HepG2 (cell line): ENCODE measurements around the gene MYD88. TPM values are rescaled to one million over a fixed set of nuclear protein-coding genes. Genes with fewer than 3 reads are reported as not detected.
A peak's percentile ranks its signal among the peaks of the same experiment; 100 is the strongest.

Experiments used
- AGO2 ChIP-seq: fragments of 200-400 bp; formaldehyde crosslinking; optimal IDR thresholded peaks from 2 replicates; pipeline ENCODE3; 2017; ENCODE audit warnings: mild to moderate bottlenecking, low read depth, low read length, moderate library complexity
- CREM ChIP-seq, 2 experiments: sonication (generic) in 1 of 2; formaldehyde crosslinking in 1 of 2; IDR thresholded peaks; 2 replicates each; pipeline versions ENCODE4 v1.4.0 to v1.6.1; 2016 to 2020; ENCODE audit warnings: antibody characterized with exemption in 1 of 2, mild to moderate bottlenecking in 1 of 2, missing genetic modification reagents in 1 of 2
- ERF ChIP-seq: IDR thresholded peaks from 2 replicates; pipeline ENCODE4 v1.6.1; 2018; ENCODE audit warnings: missing biosample characterization, missing genetic modification reagents
- KLF12 ChIP-seq: sonication (generic); formaldehyde crosslinking; IDR thresholded peaks from 2 replicates; pipeline ENCODE4 v1.4.0; 2020; ENCODE audit warnings: missing genetic modification reagents, borderline replicate concordance
- MAZ ChIP-seq, 2 experiments: sonication (generic) in 1 of 2; formaldehyde crosslinking in 1 of 2; IDR thresholded peaks; 2 replicates each; pipeline versions ENCODE4 v1.5.0 to v1.6.1; 2012 to 2020; ENCODE audit warnings: low read depth in 2 of 2, mild to moderate bottlenecking in 2 of 2, borderline replicate concordance in 1 of 2, improper control_type of control experiment in 1 of 2, low read length in 1 of 2, missing genetic modification reagents in 1 of 2, moderate library complexity in 1 of 2
- NFE2 ChIP-seq: sonication (generic); formaldehyde crosslinking; IDR thresholded peaks from 2 replicates; pipeline ENCODE4 v1.4.0; 2020; ENCODE audit warnings: missing genetic modification reagents
- RBM39 ChIP-seq: fragments of 200-400 bp; formaldehyde crosslinking; IDR thresholded peaks from one replicate; pipeline ENCODE4 v1.6.1; 2018; ENCODE audit warnings: antibody characterized with exemption, mild to moderate bottlenecking, low read depth, low read length; ENCODE audit not compliant: poor library complexity, severe bottlenecking
- SP4 ChIP-seq: sonication (generic); formaldehyde crosslinking; IDR thresholded peaks from 2 replicates; pipeline ENCODE4 v1.8.1; 2023; ENCODE audit warnings: mild to moderate bottlenecking, missing genetic modification reagents
- SP5 ChIP-seq: IDR thresholded peaks from 2 replicates; pipeline ENCODE4 v1.6.1; 2016; ENCODE audit warnings: low read depth, borderline replicate concordance
- TBX2 ChIP-seq: sonication (generic); formaldehyde crosslinking; IDR thresholded peaks from 2 replicates; pipeline ENCODE4 v1.5.0; 2020; ENCODE audit warnings: missing genetic modification reagents, mild to moderate bottlenecking, borderline replicate concordance
- TEAD2 ChIP-seq: sonication (generic); formaldehyde crosslinking; IDR thresholded peaks from 2 replicates; pipeline ENCODE4 v1.9.0; 2021; ENCODE audit warnings: missing genetic modification reagents
- ZNF180 ChIP-seq: sonication (generic); formaldehyde crosslinking; IDR thresholded peaks from 2 replicates; pipeline ENCODE4 v1.4.0; 2020; ENCODE audit warnings: low read depth, missing genetic modification reagents, borderline replicate concordance
- ZNF558 ChIP-seq: sonication (generic); formaldehyde crosslinking; IDR thresholded peaks from 2 replicates; pipeline ENCODE4 v1.9.0; 2022; ENCODE audit warnings: mild to moderate bottlenecking, missing genetic modification reagents, borderline replicate concordance
- ZNF816 ChIP-seq: sonication (generic); formaldehyde crosslinking; IDR thresholded peaks from 2 replicates; pipeline ENCODE4 v1.8.0; 2022; ENCODE audit warnings: missing genetic modification reagents, mild to moderate bottlenecking, borderline replicate concordance
- ZSCAN21 ChIP-seq: sonication (generic); formaldehyde crosslinking; IDR thresholded peaks from 2 replicates; pipeline ENCODE4 v1.8.0; 2022; ENCODE audit warnings: mild to moderate bottlenecking, missing genetic modification reagents, moderate library complexity, borderline replicate concordance
- polyA plus RNA-seq, 8 experiments: library from polyadenylated mRNA; depleted of rRNA in 3 of 8; stranded (reverse) in 7 of 8; unstranded in 1 of 8; fragments of >200 nt; fragmentation: Illumina TruSeq in 4 of 8; extraction: Trizol in 4 of 8; gene quantifications; 2 replicates each; pipeline versions ENCODE4 v1.2.1 to v1.2.3, GENCODE V29; 2011 to 2016; ENCODE audit warnings: low read depth in 4 of 8, missing spikeins in 1 of 8, mixed read lengths in 1 of 8; ENCODE audit not compliant: insufficient read depth in 1 of 8
- total RNA-seq, 5 experiments: library from RNA; depleted of rRNA; stranded (reverse); fragments of >200 nt; fragmentation: Illumina TruSeq; extraction: Trizol; gene quantifications; 2 replicates each; pipeline ENCODE4 v1.2.3, GENCODE V29; 2016; ENCODE audit warnings: low read depth in 1 of 5
- TF ChIP-seq, protein P1 (sequence below): sonication (generic); formaldehyde crosslinking; IDR thresholded peaks from 2 replicates; pipeline ENCODE4 v1.4.0; 2020; ENCODE audit warnings: missing genetic modification reagents, borderline replicate concordance
- TF ChIP-seq, protein P2 (sequence below): sonication (generic); formaldehyde crosslinking; IDR thresholded peaks from 2 replicates; pipeline ENCODE4 v1.4.0; 2020; ENCODE audit warnings: missing genetic modification reagents
- TF ChIP-seq, protein P3 (sequence below): IDR thresholded peaks from 2 replicates; pipeline ENCODE4 v1.6.1; 2016; ENCODE audit warnings: missing compliant biosample characterization, missing genetic modification reagents, borderline replicate concordance
- TF ChIP-seq, protein P4 (sequence below): sonication (generic); formaldehyde crosslinking; IDR thresholded peaks from 2 replicates; pipeline ENCODE4 v1.8.1; 2023; ENCODE audit warnings: mild to moderate bottlenecking, moderate library complexity, missing genetic modification reagents

MYD88 gene
- total and polyA plus RNA-seq, 2 of the 13 experiments (the other 11 are each of a cell fraction or from before 2014, with no cell fraction given) = 7.6 to 32.7 TPM

DNA sequence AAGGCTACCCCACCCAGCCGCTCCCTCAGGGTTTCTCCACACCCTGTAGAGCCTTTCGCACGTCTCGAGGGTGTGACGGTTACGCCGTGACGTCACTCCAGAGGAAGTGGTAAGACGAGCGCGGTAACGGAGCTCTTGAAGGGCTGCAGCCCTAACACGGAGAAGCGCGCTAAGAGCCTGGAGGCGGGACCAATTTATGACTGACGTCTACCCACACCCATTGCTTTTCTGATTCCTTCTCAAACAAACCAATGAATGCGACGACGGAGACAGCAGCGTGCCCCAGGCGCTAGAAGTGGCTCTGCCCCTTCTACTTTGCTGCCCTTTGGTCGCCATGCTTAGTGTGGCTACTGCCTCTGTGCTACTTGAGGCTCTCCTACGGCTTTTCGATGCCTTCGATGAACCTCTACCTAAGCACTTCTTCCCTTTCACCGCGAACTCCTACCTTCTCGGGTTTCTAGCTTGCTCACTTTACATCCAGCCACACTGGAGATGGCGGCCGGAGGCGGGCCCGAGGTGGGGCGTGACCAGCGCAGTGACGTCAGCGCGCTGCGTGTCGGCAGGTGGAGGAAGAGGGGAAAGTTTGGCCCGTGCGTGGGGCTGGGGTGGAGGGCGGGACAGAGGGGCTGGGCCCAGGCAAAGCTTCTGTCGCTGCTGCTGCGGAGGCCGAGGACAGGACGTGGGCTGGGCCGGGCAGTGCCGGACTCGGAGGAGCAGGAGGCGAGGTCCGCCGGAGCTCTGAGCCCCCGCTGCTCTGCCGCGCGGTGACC is 26.7 kb downstream of the MYD88 start, which contains the start of gene OXSR1 (continued):
- TF ChIP-seq, protein P1, sequence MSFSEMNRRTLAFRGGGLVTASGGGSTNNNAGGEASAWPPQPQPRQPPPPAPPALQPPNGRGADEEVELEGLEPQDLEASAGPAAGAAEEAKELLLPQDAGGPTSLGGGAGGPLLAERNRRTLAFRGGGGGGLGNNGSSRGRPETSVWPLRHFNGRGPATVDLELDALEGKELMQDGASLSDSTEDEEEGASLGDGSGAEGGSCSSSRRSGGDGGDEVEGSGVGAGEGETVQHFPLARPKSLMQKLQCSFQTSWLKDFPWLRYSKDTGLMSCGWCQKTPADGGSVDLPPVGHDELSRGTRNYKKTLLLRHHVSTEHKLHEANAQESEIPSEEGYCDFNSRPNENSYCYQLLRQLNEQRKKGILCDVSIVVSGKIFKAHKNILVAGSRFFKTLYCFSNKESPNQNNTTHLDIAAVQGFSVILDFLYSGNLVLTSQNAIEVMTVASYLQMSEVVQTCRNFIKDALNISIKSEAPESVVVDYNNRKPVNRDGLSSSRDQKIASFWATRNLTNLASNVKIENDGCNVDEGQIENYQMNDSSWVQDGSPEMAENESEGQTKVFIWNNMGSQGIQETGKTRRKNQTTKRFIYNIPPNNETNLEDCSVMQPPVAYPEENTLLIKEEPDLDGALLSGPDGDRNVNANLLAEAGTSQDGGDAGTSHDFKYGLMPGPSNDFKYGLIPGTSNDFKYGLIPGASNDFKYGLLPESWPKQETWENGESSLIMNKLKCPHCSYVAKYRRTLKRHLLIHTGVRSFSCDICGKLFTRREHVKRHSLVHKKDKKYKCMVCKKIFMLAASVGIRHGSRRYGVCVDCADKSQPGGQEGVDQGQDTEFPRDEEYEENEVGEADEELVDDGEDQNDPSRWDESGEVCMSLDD (CRISPR knock-in tag) = no peak
- TF ChIP-seq KLF12 (CRISPR knock-in tag) (peak; percentile 97), NFE2 (CRISPR knock-in tag) (no peak), AGO2 (peak; percentile 58), RBM39 (peak; percentile 41), ERF (peak; percentile 44), ZNF558 (CRISPR knock-in tag) (peak; percentile 75; the same call in 1 of the 2 replicates), TEAD2 (CRISPR knock-in tag) (no peak), SP5 (CRISPR knock-in tag) (peak; percentile 61), CREM (IDR thresholded peaks at IDR 0.05) (peak; percentile 99), CREM (CRISPR knock-in tag; IDR thresholded peaks at IDR 0.05) (peak; percentile 79), TBX2 (CRISPR knock-in tag) (peak; percentile 78), ZNF180 (CRISPR knock-in tag) (no peak), SP4 (peak; percentile 97), MAZ (IDR thresholded peaks at IDR 0.05; ENCODE audit: borderline replicate concordance, low read depth, low read length) (peak; percentile 57; the same call in 1 of the 2 replicates), MAZ (CRISPR knock-in tag; IDR thresholded peaks at IDR 0.05; ENCODE audit: low read depth) (0 out of 2 replicates have a peak, but pooled peaks have one; percentile 78), ZSCAN21 (CRISPR knock-in tag) (peak; percentile 80; the same call in 1 of the 2 replicates), ZNF816 (CRISPR knock-in tag) (0 out of 2 replicates have a peak, but pooled peaks have one; percentile 6)
- TF ChIP-seq, protein P2, sequence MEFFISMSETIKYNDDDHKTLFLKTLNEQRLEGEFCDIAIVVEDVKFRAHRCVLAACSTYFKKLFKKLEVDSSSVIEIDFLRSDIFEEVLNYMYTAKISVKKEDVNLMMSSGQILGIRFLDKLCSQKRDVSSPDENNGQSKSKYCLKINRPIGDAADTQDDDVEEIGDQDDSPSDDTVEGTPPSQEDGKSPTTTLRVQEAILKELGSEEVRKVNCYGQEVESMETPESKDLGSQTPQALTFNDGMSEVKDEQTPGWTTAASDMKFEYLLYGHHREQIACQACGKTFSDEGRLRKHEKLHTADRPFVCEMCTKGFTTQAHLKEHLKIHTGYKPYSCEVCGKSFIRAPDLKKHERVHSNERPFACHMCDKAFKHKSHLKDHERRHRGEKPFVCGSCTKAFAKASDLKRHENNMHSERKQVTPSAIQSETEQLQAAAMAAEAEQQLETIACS (CRISPR knock-in tag) = 0 out of 2 replicates have a peak, but pooled peaks have one; percentile 12
- TF ChIP-seq, protein P3, sequence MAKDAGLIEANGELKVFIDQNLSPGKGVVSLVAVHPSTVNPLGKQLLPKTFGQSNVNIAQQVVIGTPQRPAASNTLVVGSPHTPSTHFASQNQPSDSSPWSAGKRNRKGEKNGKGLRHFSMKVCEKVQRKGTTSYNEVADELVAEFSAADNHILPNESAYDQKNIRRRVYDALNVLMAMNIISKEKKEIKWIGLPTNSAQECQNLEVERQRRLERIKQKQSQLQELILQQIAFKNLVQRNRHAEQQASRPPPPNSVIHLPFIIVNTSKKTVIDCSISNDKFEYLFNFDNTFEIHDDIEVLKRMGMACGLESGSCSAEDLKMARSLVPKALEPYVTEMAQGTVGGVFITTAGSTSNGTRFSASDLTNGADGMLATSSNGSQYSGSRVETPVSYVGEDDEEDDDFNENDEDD (CRISPR knock-in tag) = peak; percentile 90
- TF ChIP-seq, protein P4, sequence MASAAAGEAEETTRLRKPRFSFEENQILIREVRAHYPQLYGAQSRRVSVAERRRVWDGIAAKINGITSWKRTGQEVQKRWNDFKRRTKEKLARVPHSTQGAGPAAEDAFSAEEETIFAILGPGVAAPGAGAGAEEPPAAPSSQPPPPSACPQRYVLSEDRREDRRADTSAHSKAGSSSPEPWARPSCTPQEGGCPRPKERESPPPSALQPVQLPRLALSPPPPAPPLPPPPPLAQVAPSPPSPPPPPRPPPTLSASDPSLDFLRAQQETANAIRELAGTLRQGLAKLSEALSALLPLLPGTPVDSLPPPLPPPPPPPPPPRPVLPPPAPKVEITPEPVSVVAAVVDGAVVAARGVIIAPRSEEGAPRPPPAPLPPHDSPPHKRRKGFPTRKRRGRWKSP (CRISPR knock-in tag) = peak; percentile 88
